Measurements from ENCODE around the gene FGF22. TPM values are rescaled to one million over a fixed set of nuclear protein-coding genes. Genes with fewer than 3 reads are reported as not detected.

The FGF22 gene
- total and polyA plus RNA-seq, 2 of the 8 experiments (the other 6 are each of a cell fraction or from before 2014, with no cell fraction given), result 0.44 to 1.7 TPM

GRCh38 chr19:591099-591958, 48.4 kb upstream of the FGF22 start:
- Histone ChIP-seq H4K91ac (replicated peaks; ENCODE audit: insufficient read length, low read length) (no peak overlapping the region), H4K8ac (ENCODE audit: extremely low read depth, insufficient read depth, low read length) (peak overlapping the region; percentile 51; the same call in 1 of the 2 replicates), H2BK12ac (ENCODE audit: low read depth, low read length) (no peak overlapping the region), H3K4ac (replicated peaks; ENCODE audit: insufficient read length, low read depth, low read length) (no peak overlapping the region), H3K4me2 (ENCODE audit: insufficient read depth in 1 of 2, low read depth in 2 of 2, low read length in 2 of 2) (no peak overlapping the region; a peak in 2 of 4 replicates), H2BK20ac (ENCODE audit: low read length) (no peak overlapping the region), H3K4me3 (ENCODE audit: extremely low read depth in 1 of 4, insufficient read depth in 2 of 4, low read depth in 3 of 4, low read length in 4 of 4) (peak overlapping the region in 1 of 4 experiments; percentile 53; a peak in 1 of 8 replicates), H3K56ac (replicated peaks; ENCODE audit: insufficient read length, low read depth, low read length) (no peak overlapping the region), H2AFZ (ENCODE audit: low read length) (no peak overlapping the region), H3K18ac (ENCODE audit: extremely low read depth, low read length) (no peak overlapping the region), H4K5ac (ENCODE audit: insufficient read length, low read depth, low read length) (no peak overlapping the region), H2AK5ac (ENCODE audit: low read depth, low read length) (no peak overlapping the region), H3K79me2 (ENCODE audit: control insufficient read depth in 1 of 2, insufficient read depth in 2 of 2, low read length in 2 of 2) (no peaks in the 10 kb centered on the region), H3K23ac (ENCODE audit: insufficient read length) (no peak overlapping the region), H3K23me2 (ENCODE audit: low read depth, low read length) (peaks cover 2% of the 10 kb centered on the region; the same call in 1 of the 2 replicates), H3K14ac (ENCODE audit: insufficient read length) (no peak overlapping the region), H2BK120ac (replicated peaks; ENCODE audit: low read depth, low read length) (no peak overlapping the region), H3K27ac (ENCODE audit: low read depth, low read length) (no peak overlapping the region), H3K36me3 (ENCODE audit: control insufficient read depth in 2 of 4, insufficient read depth in 4 of 4, low read length in 3 of 4) (peaks cover 0 to 4% (median 0%) of the 10 kb centered on the region in 4 experiments; a peak in 1 of 8 replicates), H2BK5ac (ENCODE audit: low read depth, low read length) (no peak overlapping the region), H2BK15ac (ENCODE audit: low read length) (no peak overlapping the region), H3K4me1 (replicated peaks in 1 of 4; ENCODE audit: control insufficient read depth in 3 of 4, insufficient read depth in 4 of 4, low read length in 3 of 4) (peaks cover 0 to 6% (median 1%) of the 10 kb centered on the region in 4 experiments; a peak in 3 of 7 replicates), H3K79me1 (ENCODE audit: low read depth, low read length) (no peaks in the 10 kb centered on the region), H4K20me1 (replicated peaks in 1 of 2; ENCODE audit: control insufficient read depth in 1 of 2, insufficient read depth in 2 of 2, low read length in 2 of 2) (peaks cover 4 to 12% of the 10 kb centered on the region in 2 experiments), H3K9ac (replicated peaks in 1 of 4; ENCODE audit: extremely low read depth in 1 of 4, low read depth in 3 of 4, low read length in 3 of 4) (no peak overlapping the region), H3K27me3 (replicated peaks in 1 of 4; ENCODE audit: control insufficient read depth in 3 of 4, extremely low read depth in 1 of 4, insufficient read depth in 3 of 4, low read length in 3 of 4) (peaks cover 23 to 39% (median 31%) of the 10 kb centered on the region in 4 experiments), H3K9me3 (ENCODE audit: insufficient read depth in 2 of 2, low read depth in 1 of 2, low read length in 1 of 2) (no peaks in the 10 kb centered on the region)
- 55% methylated on average over 48 of the region's 75 CpGs; no CpG with 5 or more reads in 1 of the 2 experiments for WGBS, 2 experiments (ENCODE audit: extremely low coverage in 1 of 2, insufficient coverage in 1 of 2, insufficient read length in 1 of 2, insufficient replicate concordance in 2 of 2, low coverage in 1 of 2, low lambda C conversion rate in 2 of 2, missing lambda C conversion rate in 1 of 2)
- no peak for FAIRE-seq
- DNase-seq (ENCODE audit: low read depth in 1 of 2, low spot score in 2 of 2), result peak in 1 of 2 experiments; percentile 82
- POLR2A ChIA-PET (ENCODE audit: partially characterized antibody), result interaction anchor here (0.8 to 1.5 kb wide), 4 partner anchors 9 to 49 kb away, joined by 3 to 6 read pairs (median 4); partner anchors contain the start of gene BSG
- CTCF ChIA-PET (ENCODE audit: partially characterized antibody), result interaction anchor here (0.5 to 1.3 kb wide), 3 partner anchors 17 to 193 kb away, joined by 3 read pairs; no protein-coding TSS in a partner anchor
- no peak for TF ChIP-seq EGR1 (IDR thresholded peaks at IDR 0.05; ENCODE audit: borderline replicate concordance, low read depth, low read length)
- no peak for TF ChIP-seq POU5F1 (IDR thresholded peaks at IDR 0.05; ENCODE audit: low read depth, low read length)
- peak; percentile 57 for TF ChIP-seq RNF2 (IDR thresholded peaks at IDR 0.05; ENCODE audit: borderline replicate concordance, low read depth, low read length, missing control alignments, poor library complexity, severe bottlenecking)
- peak; percentile 80 for TF ChIP-seq E2F6 (IDR thresholded peaks at IDR 0.05)
